Stimulated activated CD4-positive, alpha-beta T cell treated with anti-CD3 and anti-CD28 coated beads, Interleukin-1b, Interleukin-23, amount 100 ng/mL, for 1 hour (primary cell): ENCODE measurements around the gene RABEP2.
"Not testable (repeated sequence)": the region's sequence is repeated elsewhere in the genome, so short reads cannot be mapped to it uniquely, and the experiment has no call there.

Experiments used
- DNase-seq, 2 donors: peaks; one replicate each; pipeline ENCODE4 v3.0.0-alpha.2; 2020; ENCODE audit warnings: low read depth in 2 of 2

RABEP2 gene

GRCh38 chr16:28932339-28933141 lies 7.5 kb upstream of the RABEP2 start:
- DNase-seq, result no peak

- DNase-seq, result no peak
Measured at GRCh38 chr16:28931801-28932225, 6.8 kb upstream of the RABEP2 start, which contains the start of gene CD19. TSS of gene CD19 (plus strand) at chr16:28931971. CDS start at chr16:28932001, 30 bp downstream.

- DNase-seq, result no peak
Measured at GRCh38 chr16:28930652-28931051, 5.6 kb upstream of the RABEP2 start.

- DNase-seq, result no peak
Measured at GRCh38 chr16:28930203-28930602, 5.2 kb upstream of the RABEP2 start.

- no peak for DNase-seq
Measured at GRCh38 chr16:28927815-28928214, 2.8 kb upstream of the RABEP2 start.

GRCh38 chr16:28926284-28926683 lies 1.2 kb upstream of the RABEP2 start:
- not testable (repeated sequence) for DNase-seq

GRCh38 chr16:28925386-28926228 lies 569 bp upstream of the RABEP2 start:
- peak; percentile 42 to 64 for DNase-seq

- no peak for DNase-seq
Measured at GRCh38 chr16:28924399-28924761, 658 bp downstream of the RABEP2 start.

- no peak for DNase-seq
Measured at GRCh38 chr16:28923652-28924398, 1.2 kb downstream of the RABEP2 start.

GRCh38 chr16:28923231-28923587 lies 1.8 kb downstream of the RABEP2 start:
- DNase-seq, result no peak

- no peak for DNase-seq
Measured at GRCh38 chr16:28918698-28919097, 6.3 kb downstream of the RABEP2 start.

- no peak for DNase-seq
Measured at GRCh38 chr16:28917095-28917494, 7.9 kb downstream of the RABEP2 start.

- DNase-seq, result no peak
Measured at GRCh38 chr16:28915181-28915580, 9.9 kb downstream of the RABEP2 start.

- no peak for DNase-seq
Measured at GRCh38 chr16:28913946-28914724, 10.9 kb downstream of the RABEP2 start.

- no peak for DNase-seq
Measured at GRCh38 chr16:28912558-28912957, 12.5 kb downstream of the RABEP2 start.

- no peak for DNase-seq
Measured at GRCh38 chr16:28910086-28911031, 14.7 kb downstream of the RABEP2 start.

- no peak for DNase-seq
Measured at GRCh38 chr16:28905800-28906372, 19.2 kb downstream of the RABEP2 start.

- DNase-seq, result no peak
Measured at GRCh38 chr16:28905229-28905754, 19.7 kb downstream of the RABEP2 start.

- no peak for DNase-seq
Measured at GRCh38 chr16:28904828-28905227, 20.2 kb downstream of the RABEP2 start.

GRCh38 chr16:28904363-28904762 lies 20.7 kb downstream of the RABEP2 start:
- no peak for DNase-seq
